Loucy (cell line): ENCODE measurements around the gene ADARB2.

Source experiments
- H2AFZ ChIP-seq: fragments of 200-600 bp; sonication (generic); 2 replicates; pipeline ENCODE4 v1.6.0; 2016; ENCODE audit warnings: antibody characterized with exemption, mild to moderate bottlenecking, low read length, moderate library complexity
- H3F3A ChIP-seq: fragments of 200-600 bp; 2 replicates; pipeline ENCODE4 v1.6.0; 2016; ENCODE audit warnings: antibody characterized with exemption, low read depth, mild to moderate bottlenecking
- H3K27me3 ChIP-seq: fragments of 200-600 bp; sonication (generic); 2 replicates; pipeline ENCODE4 v1.6.1; 2014; ENCODE audit warnings: low read length, mild to moderate bottlenecking; ENCODE audit not compliant: insufficient read depth, poor library complexity, severe bottlenecking
- H3K36me3 ChIP-seq: fragments of 200-600 bp; sonication (generic); 2 replicates; pipeline ENCODE4 v1.6.1; 2016; ENCODE audit warnings: low read length; ENCODE audit not compliant: insufficient read depth
- H3K4me1 ChIP-seq: fragments of 200-600 bp; sonication (generic); 2 replicates; pipeline ENCODE4 v1.5.1; 2014; ENCODE audit warnings: low read length, mild to moderate bottlenecking; ENCODE audit not compliant: insufficient read depth, poor library complexity, severe bottlenecking
- H3K4me2 ChIP-seq: fragments of 200-600 bp; sonication (generic); 2 replicates; pipeline ENCODE4 v1.6.0; 2014; ENCODE audit warnings: antibody characterized with exemption, low read length, low read depth, mild to moderate bottlenecking; ENCODE audit not compliant: poor library complexity, severe bottlenecking
- H3K4me3 ChIP-seq: fragments of 200-600 bp; sonication (generic); 2 replicates; pipeline ENCODE4 v1.5.1; 2014; ENCODE audit warnings: low read length, mild to moderate bottlenecking, mixed read lengths; ENCODE audit not compliant: poor library complexity, severe bottlenecking
- H3K79me2 ChIP-seq: fragments of 200-600 bp; sonication (generic); 2 replicates; pipeline ENCODE4 v1.6.1; 2014; ENCODE audit warnings: low read length; ENCODE audit not compliant: insufficient read depth
- H3K9ac ChIP-seq: fragments of 200-600 bp; sonication (generic); 2 replicates; pipeline ENCODE4 v1.6.0; 2014; ENCODE audit warnings: mild to moderate bottlenecking, low read depth, low read length, moderate library complexity; ENCODE audit not compliant: poor library complexity, severe bottlenecking
- H3K9me2 ChIP-seq: fragments of 200-600 bp; sonication (generic); replicated peaks from 2 replicates; pipeline ENCODE4 v1.6.1; 2016; ENCODE audit warnings: low read depth, low read length, mixed read lengths
- H3K9me3 ChIP-seq: fragments of 200-600 bp; sonication (generic); 2 replicates; pipeline ENCODE4 v1.6.1; 2014; ENCODE audit warnings: mild to moderate bottlenecking, antibody characterized with exemption, low read length, low read depth; ENCODE audit not compliant: insufficient read depth
- H4K20me1 ChIP-seq: fragments of 200-600 bp; sonication (generic); 2 replicates; pipeline ENCODE4 v1.6.0; 2014; ENCODE audit warnings: antibody characterized with exemption, low read length, mild to moderate bottlenecking; ENCODE audit not compliant: insufficient read depth, poor library complexity, severe bottlenecking
- CTCF ChIP-seq: fragments of 200-600 bp; sonication (generic); conservative IDR thresholded peaks from 2 replicates; pipeline ENCODE4 v1.5.1; 2014; ENCODE audit warnings: mild to moderate bottlenecking, antibody characterized with exemption, low read length
- EZH2phosphoT487 ChIP-seq: fragments of 200-600 bp; IDR thresholded peaks from 2 replicates; pipeline ENCODE4 v1.6.1; 2018; ENCODE audit warnings: antibody characterized with exemption, mild to moderate bottlenecking, moderate library complexity, borderline replicate concordance

ADARB2 gene

DNA sequence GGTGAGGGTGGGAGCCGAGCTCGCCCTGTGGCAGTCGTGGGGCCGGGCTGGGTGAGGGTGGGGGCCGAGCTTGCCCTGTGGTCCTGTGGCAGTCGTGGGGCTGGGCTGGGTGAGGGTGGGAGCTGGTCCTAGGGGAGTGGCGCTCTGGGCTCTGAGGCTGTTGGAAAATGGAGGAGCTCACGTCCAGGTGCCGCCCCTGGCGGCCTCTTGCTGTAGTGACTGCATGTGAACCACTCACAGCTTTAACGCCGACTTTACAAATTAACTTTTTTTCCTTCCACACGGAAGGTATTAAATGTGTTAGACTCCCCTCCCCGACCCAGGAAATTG is 368.5 kb downstream of the ADARB2 start:
- Histone ChIP-seq H4K20me1 (no peaks in the 10 kb centered on the region), H3K4me2 (no peak overlapping the region), H2AFZ (no peak overlapping the region), H3K27me3 (no peaks in the 10 kb centered on the region), H3K9ac (no peak overlapping the region), H3K4me3 (no peak overlapping the region), H3K9me3 (no peaks in the 10 kb centered on the region), H3F3A (no peaks in the 10 kb centered on the region), H3K9me2 (no peaks in the 10 kb centered on the region), H3K4me1 (no peaks in the 10 kb centered on the region), H3K79me2 (no peaks in the 10 kb centered on the region), H3K36me3 (no peaks in the 10 kb centered on the region)
- peak; percentile 49 for TF ChIP-seq CTCF
- TF ChIP-seq EZH2phosphoT487 = no peak

- Histone ChIP-seq H3K9me3 (no peaks in the 10 kb centered on the region), H3K4me2 (no peak overlapping the region), H3K9me2 (no peaks in the 10 kb centered on the region), H3K27me3 (no peaks in the 10 kb centered on the region), H3K4me1 (no peaks in the 10 kb centered on the region), H3K36me3 (no peaks in the 10 kb centered on the region), H4K20me1 (no peaks in the 10 kb centered on the region), H3K9ac (no peak overlapping the region), H3F3A (no peaks in the 10 kb centered on the region), H2AFZ (no peak overlapping the region; the same call in 1 of the 2 replicates), H3K4me3 (no peak overlapping the region), H3K79me2 (no peaks in the 10 kb centered on the region)
- no peak for TF ChIP-seq CTCF
- TF ChIP-seq EZH2phosphoT487 = no peak
Measured at GRCh38 chr10:1367938-1368841, 369.1 kb downstream of the ADARB2 start.

- no peaks in the 10 kb centered on the region for H3K4me1 ChIP-seq
- no peak overlapping the region for H3K9ac ChIP-seq
- no peaks in the 10 kb centered on the region for H3F3A ChIP-seq
- H3K4me3 ChIP-seq = no peak overlapping the region
- H4K20me1 ChIP-seq = no peaks in the 10 kb centered on the region
- no peaks in the 10 kb centered on the region for H3K9me3 ChIP-seq
- no peak overlapping the region for H2AFZ ChIP-seq
- TF ChIP-seq CTCF (no peak), EZH2phosphoT487 (no peak)
- H3K27me3 ChIP-seq = no peaks in the 10 kb centered on the region
- H3K36me3 ChIP-seq = no peaks in the 10 kb centered on the region
- no peak overlapping the region for H3K4me2 ChIP-seq
- H3K79me2 ChIP-seq = no peaks in the 10 kb centered on the region
- no peaks in the 10 kb centered on the region for H3K9me2 ChIP-seq
Measured at GRCh38 chr10:1366811-1367425, 370.4 kb downstream of the ADARB2 start.
